ENCODE results near the gene TSPO2.

DNA sequence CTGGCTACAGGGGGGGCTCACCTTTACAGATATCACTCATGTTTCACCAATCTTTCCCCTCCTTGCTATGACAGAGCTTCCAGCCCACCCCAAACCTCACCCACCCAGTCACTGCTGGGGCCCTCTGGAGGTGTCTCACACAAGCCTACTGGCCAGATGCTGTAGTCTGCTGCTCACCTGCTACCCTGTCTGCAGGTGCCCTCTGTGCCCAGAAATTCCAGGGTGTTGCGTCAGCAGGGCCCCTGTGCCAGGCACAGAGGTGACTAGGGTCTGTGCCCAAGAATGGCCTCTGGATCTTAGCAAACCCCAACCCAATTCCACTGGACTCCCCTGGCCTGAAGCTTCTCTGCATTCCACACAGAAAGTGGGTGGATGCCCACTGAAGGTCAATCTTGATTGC lies 24.6 kb upstream of the TSPO2 start:
- TF ChIP-seq, protein P1, sequence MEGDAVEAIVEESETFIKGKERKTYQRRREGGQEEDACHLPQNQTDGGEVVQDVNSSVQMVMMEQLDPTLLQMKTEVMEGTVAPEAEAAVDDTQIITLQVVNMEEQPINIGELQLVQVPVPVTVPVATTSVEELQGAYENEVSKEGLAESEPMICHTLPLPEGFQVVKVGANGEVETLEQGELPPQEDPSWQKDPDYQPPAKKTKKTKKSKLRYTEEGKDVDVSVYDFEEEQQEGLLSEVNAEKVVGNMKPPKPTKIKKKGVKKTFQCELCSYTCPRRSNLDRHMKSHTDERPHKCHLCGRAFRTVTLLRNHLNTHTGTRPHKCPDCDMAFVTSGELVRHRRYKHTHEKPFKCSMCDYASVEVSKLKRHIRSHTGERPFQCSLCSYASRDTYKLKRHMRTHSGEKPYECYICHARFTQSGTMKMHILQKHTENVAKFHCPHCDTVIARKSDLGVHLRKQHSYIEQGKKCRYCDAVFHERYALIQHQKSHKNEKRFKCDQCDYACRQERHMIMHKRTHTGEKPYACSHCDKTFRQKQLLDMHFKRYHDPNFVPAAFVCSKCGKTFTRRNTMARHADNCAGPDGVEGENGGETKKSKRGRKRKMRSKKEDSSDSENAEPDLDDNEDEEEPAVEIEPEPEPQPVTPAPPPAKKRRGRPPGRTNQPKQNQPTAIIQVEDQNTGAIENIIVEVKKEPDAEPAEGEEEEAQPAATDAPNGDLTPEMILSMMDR (IDR thresholded peaks at IDR 0.05) = no peak
- no peak for TF ChIP-seq POLR2AphosphoS5 (IDR thresholded peaks at IDR 0.05)

Data from upper lobe of left lung (tissue), 4 donors.